HG03354 (cell line): ENCODE results near the gene CCDC92B.
"Not testable (repeated sequence)": the region's sequence is repeated elsewhere in the genome, so short reads cannot be mapped to it uniquely, and the experiment has no call there.

Experiments used
- ATAC-seq: cut with Tn5 transposase; IDR thresholded peaks from one replicate; pipeline ENCODE4 v1.9.1; 2021; ENCODE audit warnings: mild to moderate bottlenecking; ENCODE audit not compliant: unreplicated experiment, poor library complexity, severe bottlenecking

CCDC92B gene

DNA sequence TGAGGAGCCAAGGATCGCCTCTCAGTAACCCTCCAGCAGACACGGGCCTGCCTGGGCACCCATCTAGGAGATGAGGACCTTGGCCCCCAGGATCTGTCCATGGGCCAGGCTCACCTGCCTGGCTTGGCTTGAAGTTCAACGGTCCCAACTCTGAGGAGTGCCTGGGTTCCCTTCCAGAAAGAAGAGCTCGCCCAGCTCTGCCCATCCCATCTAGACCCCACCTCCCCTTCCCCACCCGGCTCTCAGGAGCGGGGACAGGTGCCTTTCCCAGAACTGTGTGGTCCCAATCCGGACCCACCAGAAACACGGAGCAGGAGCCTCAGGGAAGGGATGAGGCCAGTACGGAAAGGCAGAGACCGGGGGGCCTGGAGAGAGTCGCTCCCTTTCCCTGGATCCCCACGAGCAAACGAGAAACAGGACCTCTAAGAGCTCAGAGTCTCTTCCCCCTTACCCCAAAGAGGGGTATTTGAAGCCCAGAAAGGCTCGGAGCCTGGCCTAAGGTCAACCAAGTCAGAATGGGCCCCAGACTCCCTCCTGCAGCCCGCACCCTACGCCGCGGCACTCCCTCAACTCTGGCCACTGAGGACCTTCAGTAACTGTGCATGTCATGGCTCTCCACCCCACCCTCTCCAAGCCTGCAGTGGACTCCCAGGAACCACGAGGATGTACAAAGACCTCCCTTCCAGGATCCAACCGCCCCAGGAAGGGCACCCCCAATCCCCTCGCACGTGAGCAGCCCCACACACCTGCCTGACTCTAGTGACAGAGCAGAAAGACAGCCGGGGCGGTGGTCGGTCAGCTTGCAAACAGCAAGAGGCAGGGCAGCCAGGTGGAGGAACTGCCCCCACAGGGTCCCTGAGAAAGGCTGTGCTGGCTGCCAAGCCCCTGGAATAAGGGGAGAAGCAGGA, 43.3 kb downstream of the CCDC92B start:
- no peak for ATAC-seq

DNA sequence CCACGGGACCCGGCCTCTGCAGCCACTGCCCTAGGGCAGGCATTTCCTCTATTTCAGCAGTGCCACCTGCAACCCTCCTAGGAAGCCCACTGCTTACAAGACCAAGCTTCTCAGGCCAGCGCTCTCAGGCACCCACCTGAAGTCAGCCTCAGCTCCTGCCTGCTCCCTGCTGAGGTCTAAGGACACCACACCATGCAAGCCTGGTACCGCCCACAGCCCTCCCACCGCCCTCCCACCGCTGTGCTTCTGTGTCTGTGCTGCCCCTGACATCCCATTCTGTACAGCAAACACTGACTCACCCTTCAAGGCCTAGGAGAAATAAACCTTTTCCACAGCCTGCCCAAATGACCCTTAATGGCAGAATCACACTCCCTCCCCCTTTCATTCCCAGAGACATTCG, 44.2 kb downstream of the CCDC92B start:
- no peak for ATAC-seq

DNA sequence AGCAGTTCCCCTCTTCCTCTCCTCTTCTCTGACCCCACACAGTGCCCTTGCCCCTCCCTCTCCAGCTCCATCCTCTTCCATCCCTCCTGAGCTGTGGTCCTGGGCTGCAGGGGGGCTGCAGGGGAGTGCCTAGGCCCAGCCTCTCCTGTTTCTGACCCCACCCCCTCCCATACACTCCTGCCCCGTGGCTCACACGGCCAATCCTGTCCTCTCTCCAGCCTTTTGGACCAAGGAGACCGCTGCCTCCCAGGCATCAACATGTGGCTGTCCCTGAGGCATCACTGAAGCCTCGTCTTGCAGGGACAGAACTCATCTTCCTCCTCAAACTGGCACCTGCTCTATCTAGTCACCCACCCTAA, 44.6 kb downstream of the CCDC92B start:
- no peak for ATAC-seq

DNA sequence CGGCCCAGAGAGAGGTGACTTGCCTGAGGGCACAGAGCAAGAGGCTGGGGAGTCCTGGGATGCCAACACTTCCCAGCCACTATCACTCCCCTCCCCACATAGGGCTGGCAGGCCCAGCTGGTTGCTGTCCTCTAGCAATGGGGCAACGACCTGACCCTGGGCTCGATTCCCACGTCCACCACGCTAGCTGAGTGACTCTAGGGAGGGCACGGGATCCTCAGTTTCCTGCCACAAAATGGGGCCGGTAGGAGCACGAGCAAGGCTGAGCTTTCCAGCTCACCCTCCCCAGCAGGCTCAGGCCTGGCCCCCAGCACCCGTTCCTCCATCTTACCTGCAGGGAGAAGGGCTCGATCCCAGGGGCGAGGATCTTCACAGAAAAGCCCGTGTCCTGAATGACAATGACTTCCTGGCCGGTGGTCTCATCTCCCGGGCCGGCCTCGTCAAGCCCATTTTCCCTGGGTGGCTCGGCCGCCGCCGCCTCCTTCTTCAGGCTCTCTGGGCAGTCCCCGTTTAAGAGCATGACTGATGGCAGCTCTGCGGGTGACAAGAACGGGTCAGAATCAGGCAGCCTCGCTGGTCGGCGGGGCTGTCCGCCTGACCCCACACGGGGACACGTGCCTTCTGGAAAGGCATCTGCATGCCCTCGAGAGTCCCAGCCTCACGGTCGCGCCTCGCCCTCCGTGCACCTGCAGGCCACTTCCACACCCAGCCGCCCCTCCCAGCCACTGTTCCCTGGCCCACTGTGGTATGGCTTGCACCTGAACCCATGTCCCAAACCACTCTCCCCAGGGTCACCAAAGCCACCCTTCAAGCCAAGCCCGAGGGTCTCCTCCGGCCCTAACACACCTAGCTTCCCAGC, 45.2 kb downstream of the CCDC92B start:
- no peak for ATAC-seq

DNA sequence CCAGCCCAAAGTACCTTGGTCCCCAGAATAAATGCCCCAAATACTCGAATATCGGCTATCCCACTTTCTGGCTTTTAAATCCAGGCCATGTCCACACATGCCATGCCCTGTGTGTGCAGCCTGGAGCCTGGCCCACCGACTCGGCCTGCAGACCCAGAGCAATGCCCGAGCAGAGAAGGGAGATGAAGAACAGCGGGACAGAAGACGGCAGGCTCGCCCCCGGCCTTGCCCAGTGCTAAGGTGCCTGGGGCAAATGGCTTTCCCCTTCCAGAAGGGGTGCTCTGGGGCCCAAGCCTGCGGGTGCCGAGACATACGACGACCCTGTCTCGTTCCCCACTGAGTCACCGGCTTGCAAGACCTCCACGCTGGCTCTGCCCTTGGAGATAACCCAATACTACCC, 45.8 kb downstream of the CCDC92B start:
- no peak for ATAC-seq

DNA sequence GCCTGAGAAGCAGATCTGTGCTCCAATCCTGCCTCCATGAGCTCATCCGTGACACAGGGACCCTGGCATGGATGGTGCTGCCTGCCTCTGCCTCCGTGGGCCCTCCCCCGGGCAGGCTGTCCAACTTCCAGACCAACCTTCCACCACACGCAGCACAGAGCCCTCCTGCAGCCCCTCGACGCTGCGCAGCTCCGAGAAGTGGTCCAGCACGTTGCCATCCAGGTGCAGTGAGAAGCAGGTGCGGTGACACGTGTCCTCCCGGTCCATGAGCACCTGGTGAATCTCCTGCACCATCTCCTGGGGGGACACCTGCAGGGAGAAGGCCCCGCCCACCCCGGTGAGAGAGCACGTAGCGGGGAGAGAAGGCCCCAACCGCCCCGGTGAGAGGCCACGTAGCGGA, 46.3 kb downstream of the CCDC92B start:
- ATAC-seq, result no peak

DNA sequence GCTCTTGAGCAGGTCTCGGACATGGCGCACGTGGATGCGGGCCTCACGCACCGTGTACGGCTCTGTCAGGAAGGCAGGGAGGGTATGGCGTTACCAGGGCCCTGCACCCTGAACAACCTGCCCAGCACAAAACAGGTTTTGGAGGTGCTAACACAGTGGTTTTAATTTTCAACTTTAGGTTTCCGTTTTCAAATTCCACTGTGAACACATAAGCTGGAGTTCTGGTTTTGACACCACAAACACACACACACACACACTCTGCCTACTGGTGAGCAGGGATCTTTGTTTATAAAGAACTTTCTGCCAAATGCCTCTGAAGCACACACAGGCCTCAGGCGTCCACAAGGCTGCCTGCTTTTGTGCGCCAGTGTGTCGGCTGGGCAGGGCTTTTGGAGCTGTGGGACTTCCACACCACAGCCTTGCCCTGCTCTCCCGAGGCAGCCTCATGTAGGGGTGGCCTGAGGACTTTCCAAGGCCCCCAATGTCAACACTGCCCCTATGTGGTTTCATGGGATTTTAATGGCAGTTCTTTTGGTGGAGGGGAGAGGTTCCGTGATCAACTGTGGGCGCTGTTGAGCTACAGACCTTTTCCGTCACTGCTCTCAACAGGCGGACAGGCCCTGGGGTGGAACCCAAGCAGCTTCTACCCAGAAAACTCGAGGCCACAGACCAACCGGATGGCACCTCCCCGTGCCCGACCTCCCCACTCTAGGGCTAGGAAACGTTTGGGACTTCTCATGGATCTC, 47.3 kb downstream of the CCDC92B start:
- ATAC-seq, result no peak

DNA sequence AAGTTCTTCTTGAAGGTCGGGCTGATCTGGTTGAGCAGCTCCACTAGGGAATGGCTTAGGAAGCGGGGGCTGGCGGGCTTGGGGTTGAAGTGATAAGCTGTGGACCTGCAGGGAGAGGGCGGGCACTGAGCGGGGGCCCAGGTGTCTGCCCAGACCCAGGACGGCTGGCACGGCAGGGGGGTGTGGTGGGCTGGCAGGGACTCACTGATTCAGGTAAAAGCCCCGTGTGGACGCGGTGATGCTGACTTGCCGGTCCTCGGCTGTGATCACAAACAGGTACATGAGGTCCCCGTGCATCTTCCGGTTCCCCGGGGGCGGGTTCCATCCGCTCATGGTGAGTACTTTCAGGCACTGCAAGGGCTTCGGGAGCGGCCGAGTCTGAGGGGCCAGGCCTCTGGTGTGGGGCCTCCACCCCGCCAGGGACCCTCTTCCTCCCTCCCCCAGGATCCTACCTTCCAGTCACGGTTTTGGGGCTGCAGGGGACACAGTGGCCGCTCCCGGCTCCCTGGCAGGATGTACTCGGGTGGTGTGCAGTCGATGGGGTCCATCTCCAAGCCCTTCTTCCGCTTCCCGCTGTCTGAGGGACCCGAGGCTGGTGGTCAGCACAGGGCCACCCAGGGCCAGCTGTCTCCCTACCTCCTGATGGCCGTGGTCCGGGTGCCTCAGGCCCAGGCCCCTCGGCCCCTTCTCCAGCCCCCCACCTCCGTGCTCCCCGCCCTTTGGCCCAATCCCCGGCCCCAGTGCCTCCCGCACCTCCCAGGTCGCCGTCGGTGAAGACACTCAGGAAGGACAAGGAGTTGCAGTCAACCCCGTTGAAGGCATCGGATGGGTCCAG, 48.1 kb downstream of the CCDC92B start:
- ATAC-seq, result no peak

DNA sequence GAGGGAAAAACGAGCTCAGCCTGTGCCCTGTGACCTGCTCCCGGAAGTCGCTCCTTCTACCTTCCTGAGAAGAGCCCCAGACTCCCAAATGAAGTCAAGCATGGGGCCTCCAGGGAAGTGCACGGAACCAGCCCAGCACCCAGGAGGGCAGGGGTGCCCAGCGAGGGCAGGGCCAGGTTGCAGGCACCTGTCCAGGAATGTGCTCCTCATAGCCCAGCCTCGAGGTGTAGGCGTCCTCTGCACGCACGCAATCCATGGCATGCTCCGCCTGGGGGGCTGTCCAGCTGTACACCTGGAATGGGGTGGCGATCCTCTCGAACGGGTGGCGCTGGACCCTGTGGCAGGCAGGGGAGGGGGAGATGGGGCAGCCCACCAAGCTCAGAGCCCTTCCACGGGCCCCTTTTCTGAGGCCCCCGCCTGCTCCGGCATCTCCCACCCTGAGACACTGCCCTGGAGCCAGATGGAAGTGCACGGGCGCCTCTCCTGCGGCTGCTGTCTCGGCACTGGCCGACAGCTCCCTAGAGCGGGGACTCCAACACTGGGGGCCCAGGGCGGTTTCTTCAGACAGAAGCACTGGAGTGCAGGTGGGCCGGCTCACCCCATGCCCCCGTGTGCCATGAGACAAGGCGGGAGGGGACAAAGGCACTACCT, 48.8 kb downstream of the CCDC92B start:
- ATAC-seq, result no peak

DNA sequence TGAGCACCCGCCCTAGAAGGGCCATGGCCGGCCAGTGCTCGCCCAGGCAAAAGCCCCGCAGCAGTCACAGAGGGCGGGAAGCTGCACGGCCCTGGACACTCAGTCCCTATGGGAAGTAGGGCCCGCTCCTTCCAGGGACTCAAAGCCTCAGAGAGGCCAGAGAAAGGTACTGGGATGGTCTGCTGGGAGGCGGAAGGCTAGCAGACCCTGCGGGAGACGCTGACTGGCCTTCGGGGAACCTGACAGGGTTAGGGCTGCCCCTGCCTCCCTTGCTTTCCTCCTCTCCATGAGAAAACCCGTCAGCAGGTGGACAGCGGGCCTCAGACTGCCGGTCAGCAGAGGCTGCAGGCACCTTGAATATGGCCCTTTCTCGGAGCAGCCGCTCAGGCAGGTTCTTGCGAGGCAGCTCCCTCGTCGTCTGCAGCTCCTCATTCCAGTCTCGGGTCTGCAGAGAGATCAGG, 49.4 kb downstream of the CCDC92B start:
- no peak for ATAC-seq

DNA sequence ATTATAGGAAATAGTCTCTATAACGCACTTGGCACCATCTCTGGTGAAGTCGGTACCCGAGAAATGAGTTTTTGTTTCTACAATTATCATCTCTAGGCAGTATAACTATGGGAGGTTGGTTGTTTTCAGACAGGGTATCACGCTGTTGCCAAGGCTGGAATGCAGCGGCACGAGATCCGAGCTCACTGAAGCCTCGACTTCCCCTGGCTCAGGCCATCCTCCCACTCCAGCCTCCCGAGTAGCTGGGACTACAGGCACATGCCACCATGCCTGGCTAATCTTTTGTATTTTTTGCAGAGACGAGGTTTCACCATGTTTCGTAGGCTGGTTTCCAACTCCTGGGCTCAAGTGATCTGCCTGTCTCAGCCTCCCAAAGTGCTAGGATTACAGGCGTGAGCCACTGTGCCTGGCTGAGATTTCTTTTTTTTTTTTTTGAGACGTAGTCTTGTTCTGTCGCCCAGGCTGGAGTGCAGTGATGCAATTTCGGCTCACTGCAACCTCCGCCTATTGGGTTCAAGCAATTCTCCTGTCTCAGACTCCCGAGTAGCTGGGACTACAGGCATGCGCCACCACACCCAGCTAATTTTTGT, 50.1 kb downstream of the CCDC92B start:
- not testable (repeated sequence) for ATAC-seq

DNA sequence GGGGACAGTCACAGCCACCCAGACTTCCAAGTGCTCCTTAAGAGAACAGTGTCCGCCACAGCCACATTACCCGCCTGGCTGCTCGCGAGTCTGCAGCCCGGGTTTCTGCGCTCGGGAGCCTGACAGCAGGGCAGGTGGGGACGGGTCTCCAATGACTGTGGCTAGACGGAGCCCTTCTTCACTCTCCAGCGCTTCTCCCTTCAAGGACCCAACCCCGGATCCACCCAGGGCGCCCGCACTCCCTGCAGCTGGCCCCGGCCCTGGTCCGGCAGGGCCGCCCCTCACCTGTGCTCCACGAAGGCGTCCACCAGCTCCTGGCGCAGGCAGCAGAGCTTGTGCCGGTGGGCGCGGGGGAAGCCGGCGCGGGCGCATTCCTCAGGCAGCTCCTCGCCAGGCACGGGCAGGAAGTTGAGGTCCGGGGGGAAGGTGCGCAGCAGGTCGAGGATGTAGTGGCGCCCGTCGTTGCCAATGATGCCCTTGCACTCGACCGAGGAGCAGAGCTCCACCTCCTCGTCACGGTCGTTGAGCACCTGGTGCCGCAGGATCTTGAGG, 51.8 kb downstream of the CCDC92B start:
- ATAC-seq, result no peak

DNA sequence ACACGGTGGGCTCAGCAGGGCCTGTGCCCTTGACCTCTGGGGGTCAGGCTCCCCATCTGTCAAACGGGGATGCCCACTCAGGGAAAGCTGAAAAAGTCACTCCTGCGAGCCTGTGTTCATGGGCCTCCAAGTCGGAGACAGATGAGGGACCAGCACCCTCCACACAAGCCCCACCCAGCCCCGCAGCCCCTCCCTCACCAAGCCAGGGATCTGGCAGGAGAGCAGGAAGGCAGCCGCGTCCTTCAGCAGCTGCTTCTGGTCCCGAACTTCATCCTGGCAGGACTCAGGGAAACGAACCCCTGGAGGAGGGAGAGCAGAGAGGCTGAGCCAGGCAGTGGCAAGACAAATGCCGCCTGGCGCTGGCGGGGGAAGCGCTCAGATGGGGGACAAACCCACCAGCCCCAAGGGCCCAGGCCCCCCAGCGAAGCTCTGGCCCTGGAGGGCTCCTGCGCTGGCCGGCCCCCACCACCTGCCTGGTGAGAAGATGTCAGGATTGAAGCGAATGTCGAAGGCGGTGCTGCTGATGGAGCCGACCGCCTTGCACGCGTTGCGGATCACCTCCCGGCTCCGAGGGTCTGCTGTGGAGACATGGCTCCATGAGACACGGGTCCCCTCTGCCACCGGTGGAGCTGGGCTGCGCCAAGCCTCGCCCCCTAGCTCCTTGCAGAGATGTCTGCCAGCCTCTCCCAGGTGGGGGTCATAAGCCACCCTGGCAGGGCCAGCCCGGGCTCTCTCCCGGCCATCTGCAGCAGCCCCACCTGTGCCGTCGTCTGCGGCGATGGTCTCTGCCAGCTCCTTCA, 53.3 kb downstream of the CCDC92B start:
- ATAC-seq, result no peak

DNA sequence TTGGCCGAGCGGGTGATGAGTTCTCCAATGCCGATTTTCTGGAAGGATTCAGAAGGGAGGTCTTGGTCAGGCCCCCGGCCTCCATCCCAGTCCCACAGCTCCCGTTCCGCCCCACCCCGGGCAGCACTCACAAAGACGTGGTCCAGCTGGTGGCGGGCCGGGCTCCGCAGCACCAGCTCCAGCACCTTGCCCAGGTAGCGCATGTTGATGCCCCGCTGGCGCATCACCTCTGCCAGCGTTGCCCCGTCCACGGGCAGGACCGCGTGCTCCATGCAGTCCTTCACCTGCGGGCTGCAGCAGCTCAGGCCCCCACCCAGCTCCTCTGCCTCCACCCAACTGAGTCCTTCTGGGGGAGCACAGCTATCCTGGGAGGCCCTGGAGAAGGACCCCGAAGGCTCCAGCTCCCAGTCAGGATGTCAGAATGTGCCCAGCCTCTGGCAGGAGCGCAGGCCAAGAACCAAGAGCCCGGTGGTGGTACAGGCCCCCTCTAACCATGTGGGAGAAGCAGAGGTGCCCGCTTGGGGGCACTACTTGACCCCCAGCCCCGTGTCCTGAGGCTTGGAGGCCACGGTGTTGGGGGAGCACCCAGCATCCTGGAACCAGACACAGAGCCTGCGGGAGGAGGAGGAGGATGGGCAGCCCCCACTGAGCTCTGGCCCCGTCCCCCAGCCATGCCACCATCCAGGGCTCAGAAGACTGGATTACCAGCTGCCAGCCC, 54.0 kb downstream of the CCDC92B start:
- no peak for ATAC-seq

DNA sequence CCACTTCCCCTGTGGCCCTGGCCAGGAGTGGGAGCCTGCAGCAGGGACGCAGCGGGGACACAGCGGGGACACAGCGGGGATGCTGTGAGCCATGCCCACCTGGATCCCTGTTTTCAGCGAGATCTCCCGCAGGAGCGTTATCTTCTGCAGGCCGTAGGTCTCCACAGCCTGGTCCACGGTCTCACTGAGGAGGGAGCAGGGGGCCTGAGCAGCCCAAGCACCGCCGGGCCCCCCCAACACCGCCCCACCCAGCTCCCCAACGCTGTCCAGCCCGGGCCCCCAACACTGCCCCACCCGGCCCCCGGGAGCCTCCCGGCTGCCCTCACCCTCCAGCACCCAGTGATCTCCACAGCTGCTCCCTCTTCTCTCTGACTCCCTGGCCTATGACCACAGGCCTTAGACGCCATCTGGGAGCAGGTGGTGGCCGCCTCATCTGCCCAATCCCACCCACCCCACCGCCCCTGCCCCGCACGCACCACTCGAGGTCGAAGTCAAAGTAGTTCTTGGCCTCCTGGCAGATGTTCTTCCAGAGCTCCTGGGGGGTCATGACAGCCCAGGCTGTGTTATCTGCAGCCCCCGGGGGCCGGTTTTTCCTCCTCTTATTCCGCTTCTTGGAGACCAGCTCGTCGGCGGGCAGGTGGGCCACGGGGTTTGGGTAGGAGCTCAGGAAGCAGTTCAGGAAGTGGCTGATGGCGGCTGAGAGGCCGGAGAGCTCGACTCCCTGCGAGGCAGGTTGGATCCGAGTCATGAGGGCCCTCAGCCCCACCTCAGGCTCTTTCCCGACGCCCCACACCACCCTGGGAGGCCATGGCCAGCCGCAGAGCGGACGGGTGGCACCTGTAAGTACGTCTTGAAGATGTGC, 54.8 kb downstream of the CCDC92B start:
- no peak for ATAC-seq
